GM12874 (cell line): ENCODE results near the gene FUS.

Source experiments
- TF ChIP-seq, protein P1 (sequence below): IDR thresholded peaks from 2 replicates; pipeline ENCODE4 v1.5.1; 2011; ENCODE audit warnings: low read depth, mild to moderate bottlenecking, control low read depth, low read length, moderate library complexity; ENCODE audit not compliant: insufficient read depth

FUS gene

GRCh38 chr16:31179747-31180459 lies at the start of gene FUS:
Gene FUS (plus strand): TSS chr16:31180139. CDS start chr16:31180215, 76 bp downstream.
- TF ChIP-seq, protein P1, sequence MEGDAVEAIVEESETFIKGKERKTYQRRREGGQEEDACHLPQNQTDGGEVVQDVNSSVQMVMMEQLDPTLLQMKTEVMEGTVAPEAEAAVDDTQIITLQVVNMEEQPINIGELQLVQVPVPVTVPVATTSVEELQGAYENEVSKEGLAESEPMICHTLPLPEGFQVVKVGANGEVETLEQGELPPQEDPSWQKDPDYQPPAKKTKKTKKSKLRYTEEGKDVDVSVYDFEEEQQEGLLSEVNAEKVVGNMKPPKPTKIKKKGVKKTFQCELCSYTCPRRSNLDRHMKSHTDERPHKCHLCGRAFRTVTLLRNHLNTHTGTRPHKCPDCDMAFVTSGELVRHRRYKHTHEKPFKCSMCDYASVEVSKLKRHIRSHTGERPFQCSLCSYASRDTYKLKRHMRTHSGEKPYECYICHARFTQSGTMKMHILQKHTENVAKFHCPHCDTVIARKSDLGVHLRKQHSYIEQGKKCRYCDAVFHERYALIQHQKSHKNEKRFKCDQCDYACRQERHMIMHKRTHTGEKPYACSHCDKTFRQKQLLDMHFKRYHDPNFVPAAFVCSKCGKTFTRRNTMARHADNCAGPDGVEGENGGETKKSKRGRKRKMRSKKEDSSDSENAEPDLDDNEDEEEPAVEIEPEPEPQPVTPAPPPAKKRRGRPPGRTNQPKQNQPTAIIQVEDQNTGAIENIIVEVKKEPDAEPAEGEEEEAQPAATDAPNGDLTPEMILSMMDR: no peak

DNA sequence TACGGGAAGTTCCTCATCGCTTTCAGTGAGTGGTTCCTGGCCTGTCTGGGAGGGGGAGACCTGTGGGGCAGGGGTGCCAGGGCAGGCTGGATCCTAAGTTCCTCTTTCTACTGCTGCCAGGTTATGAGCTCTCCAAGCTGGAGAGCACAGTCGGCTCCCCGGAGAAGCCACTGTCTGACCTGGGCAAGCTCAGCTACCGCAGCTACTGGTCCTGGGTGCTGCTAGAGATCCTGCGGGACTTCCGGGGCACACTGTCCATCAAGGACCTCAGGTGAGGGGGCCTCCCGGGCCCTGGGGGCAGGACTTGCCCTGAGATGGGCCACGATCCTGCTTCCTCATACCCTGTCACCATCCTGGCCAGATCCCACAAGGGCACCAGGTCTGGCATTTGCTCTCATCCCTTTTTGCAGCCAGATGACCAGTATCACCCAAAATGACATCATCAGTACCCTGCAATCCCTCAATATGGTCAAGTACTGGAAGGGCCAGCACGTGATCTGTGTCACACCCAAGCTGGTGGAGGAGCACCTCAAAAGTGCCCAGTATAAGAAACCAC lies 49.5 kb upstream of the FUS start:
- TF ChIP-seq, protein P1: no peak

DNA sequence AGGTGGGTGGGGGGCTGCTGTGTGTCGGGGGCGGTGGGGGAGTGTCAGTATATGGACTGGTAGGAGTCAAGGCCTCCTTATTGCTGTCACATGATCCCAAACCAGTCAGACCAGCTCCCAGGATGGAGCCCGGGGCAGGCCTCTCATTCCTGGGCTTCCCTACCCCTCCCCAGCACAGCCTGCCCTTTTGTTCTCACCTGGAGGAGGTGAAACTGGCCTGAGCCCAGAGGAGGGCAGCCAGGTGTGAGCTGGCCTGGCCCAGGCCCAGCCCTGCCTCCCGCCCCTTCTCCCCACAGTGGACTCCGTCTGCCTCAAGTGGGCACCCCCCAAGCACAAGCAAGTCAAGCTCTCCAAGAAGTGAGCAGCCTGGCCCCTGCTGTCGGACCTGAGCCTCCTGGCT lies 49.0 kb upstream of the FUS start:
- TF ChIP-seq, protein P1: no peak

- TF ChIP-seq, protein P1: no peak
These were observed 48.5 kb upstream of the FUS start for GRCh38 chr16:31131416-31131815.

GRCh38 chr16:31131841-31132271 lies 48.1 kb upstream of the FUS start:
- TF ChIP-seq, protein P1: no peak

DNA sequence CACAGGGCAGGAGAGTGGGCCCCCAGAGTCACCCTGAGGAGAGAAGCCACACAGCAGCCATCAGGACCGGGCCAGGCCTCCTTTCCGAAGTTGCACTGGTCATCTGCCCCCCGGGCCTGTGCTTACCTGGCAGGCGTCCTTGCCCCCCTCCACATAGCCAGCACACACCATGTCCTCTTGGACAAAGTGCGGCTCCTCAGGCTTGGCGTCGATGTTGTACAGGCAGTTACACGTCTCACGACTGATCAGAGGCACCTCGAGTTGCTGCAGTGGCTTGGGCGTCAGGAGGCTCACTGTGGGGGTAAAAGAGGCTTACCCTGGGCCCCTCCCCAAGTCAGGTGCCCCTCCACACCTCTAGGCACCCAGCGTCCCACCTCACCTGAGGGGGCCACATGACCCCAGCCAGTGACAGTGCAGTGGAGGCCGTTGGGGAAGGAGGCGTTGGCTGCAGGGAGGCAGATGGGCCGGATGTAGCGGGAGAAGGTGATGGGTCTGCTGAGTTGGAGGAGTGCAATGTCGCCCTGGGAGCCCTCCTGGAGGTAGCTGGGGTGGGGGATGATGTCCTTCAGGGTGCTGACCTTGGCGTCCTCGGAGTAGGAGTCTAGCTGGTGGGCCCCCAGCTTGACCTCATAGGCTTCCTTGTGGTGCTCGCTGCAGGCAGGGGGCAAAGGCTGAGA lies 47.5 kb upstream of the FUS start:
- TF ChIP-seq, protein P1: no peak

DNA sequence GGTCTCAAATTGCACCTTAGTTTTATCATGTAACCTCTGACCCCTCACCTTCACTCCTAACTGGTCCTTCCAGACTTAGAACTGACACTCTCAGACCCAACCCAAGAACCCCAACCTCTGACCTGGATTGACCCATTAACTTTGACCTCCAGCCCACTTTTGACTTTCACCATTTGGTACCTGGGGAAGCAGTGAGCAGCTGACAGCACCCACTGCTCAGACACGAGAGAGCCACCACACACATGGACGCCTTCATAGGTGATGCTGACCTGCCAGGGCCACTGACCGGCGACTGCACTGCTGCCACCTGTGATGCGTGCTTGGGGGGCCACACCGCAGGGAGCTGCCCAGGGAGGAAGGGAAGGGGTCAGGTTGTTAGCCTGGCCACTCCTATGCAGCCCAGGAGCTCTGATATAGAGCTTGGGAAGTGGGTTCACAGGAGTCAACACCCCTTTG lies 46.9 kb upstream of the FUS start:
- TF ChIP-seq, protein P1: no peak
